GM19193 (cell line): ENCODE data around the gene SLC66A2.

Source experiments
- POLR2A ChIP-seq: IDR thresholded peaks from 4 replicates; pipeline ENCODE4 v1.6.1; 2011; ENCODE audit not compliant: insufficient read depth, insufficient read length; ENCODE audit errors: extremely low read depth

The SLC66A2 gene

GRCh38 chr18:79951545-79952455, at the start of gene SLC66A2:
Gene SLC66A2 (minus strand): TSS chr18:79951653. CDS start chr18:79950926, 727 bp downstream.
- TF ChIP-seq POLR2A: peak; percentile 58

GRCh38 chr18:80000877-80001276, 49.4 kb upstream of the SLC66A2 start:
- no peak for TF ChIP-seq POLR2A

DNA sequence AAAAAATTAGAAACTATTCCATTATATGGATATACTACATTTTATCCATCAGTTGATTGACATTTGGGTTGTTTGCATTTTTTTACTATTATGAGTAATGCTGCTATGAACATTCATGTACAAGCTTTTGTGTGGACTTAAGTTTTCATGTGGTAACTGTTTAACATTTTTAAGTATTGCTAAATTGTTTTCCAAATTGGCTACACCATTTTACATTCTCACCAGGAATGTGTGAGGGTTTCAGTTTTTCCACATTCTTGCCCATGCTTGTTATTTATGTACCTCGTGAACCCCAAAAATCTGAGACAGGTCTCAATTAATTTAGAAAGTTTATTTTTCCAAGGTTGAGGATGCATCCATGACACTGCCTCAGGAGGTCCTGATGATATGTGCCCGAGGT, 40.0 kb upstream of the SLC66A2 start:
- no peak for TF ChIP-seq POLR2A

GRCh38 chr18:79989195-79989497, 37.7 kb upstream of the SLC66A2 start:
- TF ChIP-seq POLR2A: no peak

- peak; percentile 94 for TF ChIP-seq POLR2A
These were observed 37.2 kb upstream of the SLC66A2 start, which contains the start of gene TXNL4A for GRCh38 chr18:79988451-79989194. Gene TXNL4A (minus strand): TSS chr18:79988563. CDS start chr18:79988392, 171 bp downstream.

GRCh38 chr18:79988071-79988450, 36.6 kb upstream of the SLC66A2 start:
- TF ChIP-seq POLR2A: no peak

- no peak for TF ChIP-seq POLR2A
These were observed 36.1 kb upstream of the SLC66A2 start for GRCh38 chr18:79987566-79987965.

DNA sequence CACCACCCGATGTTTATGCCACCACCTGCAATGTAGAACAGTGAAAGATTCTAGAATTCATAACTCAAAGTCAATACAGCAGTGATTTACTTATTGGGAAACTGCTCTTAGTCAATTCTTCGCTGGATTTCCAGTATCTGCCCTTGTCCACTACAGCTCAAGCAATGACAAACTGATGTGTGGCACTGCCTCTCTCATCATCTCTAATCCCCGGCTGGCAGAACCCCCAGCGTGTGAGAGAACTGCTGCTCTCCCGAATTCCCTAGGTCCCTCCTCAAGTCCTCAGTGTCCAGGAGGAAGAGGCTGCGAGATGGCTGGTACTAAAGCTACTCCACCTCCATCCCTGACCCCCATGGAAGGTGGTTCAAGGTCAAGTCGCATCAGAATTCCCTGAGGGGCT, 35.3 kb upstream of the SLC66A2 start:
- no peak for TF ChIP-seq POLR2A

DNA sequence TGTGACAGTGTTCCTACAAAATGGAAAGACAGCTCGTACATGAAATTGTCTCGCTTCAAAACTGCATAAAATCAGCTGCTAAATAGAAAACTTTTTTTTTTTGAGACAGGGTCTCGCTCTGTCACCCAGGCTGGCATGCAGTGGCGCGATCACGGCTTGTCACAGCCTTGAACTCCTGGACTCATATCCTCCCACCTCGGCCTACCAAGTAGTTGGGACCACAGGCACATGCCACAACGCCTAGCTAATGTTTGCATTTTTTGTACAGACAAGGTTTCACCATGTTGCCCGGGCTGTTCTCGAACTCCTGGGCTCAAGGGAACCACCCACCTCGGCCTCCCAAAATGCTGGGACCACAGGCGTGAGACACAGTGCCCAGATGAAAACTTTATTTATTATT, 33.7 kb upstream of the SLC66A2 start:
- no peak for TF ChIP-seq POLR2A

GRCh38 chr18:79983793-79984192, 32.3 kb upstream of the SLC66A2 start:
- no peak for TF ChIP-seq POLR2A

GRCh38 chr18:79983253-79983652, 31.8 kb upstream of the SLC66A2 start:
- TF ChIP-seq POLR2A: no peak

DNA sequence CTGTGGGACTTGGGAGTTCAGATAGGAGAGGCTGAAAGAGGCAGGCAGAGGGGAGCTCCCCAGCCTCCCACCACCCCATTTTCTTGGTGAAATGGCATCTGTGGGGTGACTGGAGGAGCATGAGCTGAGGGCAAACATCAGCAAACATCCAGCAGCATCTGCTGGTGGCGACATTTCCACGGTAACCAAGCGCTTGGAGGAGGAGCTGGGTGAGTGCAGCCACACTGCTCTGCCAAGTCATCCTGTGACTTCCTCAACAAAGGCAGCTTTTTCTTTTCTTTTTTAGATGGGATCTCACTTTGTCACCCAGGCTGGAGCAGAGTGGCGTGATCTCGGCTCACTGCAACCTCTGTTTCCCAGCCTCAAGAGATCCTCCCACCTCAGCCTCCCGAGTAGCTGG, 31.3 kb upstream of the SLC66A2 start:
- TF ChIP-seq POLR2A: no peak

GRCh38 chr18:79980585-79980984, 29.1 kb upstream of the SLC66A2 start:
- no peak for TF ChIP-seq POLR2A

DNA sequence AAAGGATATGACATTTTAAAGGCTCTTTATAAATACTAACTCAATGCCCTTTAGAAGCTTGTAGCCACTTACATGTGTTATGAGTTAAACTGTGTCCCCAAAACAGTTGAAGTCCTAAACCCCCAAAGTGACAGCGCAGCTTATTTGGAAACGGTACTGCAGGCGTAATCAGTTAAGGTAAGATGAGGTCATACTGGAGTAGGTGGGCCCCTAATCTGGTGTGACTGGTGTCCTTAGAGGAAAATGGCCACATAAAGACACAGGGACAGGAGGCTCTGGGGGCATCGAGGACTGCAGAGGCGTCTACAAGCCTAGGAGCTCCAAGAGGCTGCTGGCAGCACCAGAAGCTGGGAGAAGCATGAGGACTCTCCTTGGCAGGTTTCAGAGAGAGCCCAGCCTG, 28.4 kb upstream of the SLC66A2 start:
- no peak for TF ChIP-seq POLR2A

DNA sequence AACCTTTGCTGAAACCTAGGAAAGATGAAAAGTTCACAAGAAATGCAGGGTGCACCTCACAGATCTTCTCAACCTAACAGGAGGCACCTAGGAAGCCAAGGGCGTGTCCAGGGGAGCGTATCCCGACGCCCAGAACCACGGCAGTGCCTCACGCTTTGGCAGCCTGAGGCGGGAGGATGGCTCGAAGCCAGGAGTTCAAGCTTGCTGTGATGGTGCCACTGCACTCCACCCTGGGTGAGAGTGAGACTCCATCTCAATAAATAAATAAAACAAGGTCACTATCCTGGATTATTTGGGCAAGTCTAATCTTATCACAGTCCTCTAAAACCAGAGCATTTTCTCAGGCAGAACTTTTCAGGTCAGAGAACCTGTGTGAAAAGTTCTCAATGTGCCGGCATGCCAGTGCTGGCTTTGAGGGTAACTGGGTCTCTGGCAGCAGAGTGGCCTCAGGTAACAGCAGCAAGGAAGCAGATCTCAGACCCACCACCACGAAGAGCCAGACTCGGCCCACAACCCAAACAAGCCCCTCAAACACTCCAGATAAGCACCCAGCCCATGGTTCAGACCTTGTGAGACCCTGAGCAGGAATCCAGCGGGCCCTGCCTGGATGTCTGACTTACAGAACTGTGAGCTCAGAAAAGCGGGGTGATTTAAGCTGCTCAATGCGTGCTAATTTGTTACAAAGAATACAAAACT, 24.7 kb upstream of the SLC66A2 start:
- TF ChIP-seq POLR2A: no peak
